ENCODE results near the gene STK16.

DNA sequence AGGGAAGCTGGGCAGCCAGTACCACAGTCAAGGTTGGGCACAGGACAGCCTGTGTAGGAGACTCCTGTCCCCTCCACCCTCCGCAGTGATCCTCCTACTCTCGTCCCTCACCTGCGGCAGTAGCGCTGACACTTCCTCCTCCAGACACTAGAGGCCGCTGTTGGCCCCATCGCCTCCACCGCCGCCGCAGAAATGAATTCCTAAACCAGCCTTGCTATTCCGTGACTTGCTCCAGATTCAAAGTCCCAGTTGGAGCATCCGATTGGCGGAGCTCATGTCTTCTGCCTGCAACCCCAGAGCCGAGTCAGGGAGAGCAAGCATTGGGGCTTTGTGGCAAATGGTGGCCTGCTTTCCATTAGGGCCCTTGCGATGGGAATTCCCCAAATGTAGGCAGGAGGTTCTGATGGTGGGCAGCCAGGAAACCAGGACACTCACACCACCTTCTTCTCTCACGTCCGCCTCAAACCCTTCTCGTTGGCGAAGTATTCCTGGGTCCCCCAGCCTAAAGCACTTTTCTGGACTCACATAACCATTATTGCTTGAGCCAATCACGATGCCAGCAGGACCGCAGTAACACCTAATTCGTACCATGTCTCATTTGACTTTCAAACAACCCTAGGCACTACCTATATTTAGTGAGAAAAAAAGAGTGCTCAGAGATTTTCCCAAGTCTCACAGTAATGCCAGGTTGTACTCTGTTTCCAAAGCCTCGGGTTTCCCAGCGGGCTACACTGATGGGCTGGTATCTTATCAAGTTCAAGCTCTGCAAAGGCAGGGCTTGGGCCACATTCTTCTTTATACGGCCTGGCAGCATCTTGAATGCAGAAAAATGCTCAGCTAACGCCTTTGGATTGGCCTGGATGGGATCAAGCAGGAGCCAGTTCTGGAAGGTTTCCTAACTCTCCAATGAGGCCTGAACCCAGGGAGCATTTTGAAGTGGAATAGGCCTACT, 32.7 kb downstream of the STK16 start:
- TF ChIP-seq POLR2A (IDR thresholded peaks at IDR 0.05; ENCODE audit: low read length) = no peak
- no peak for TF ChIP-seq GATA1 (IDR thresholded peaks at IDR 0.05; ENCODE audit: low read depth, low read length)

Data from erythroblast (primary cell).